Left lung (tissue), 10 donors: ENCODE data around the gene BICDL1. TPM values are rescaled to one million over a fixed set of nuclear protein-coding genes. Genes with fewer than 3 reads are reported as not detected.

Source experiments
- ATAC-seq: fragments of 200-7000 bp; cut with Tn5 transposase; one replicate; pipeline ENCODE4 v1.9.1; 2020; ENCODE audit warnings: moderate library complexity
- DNase-seq, 4 donors: peaks; one replicate each; pipeline ENCODE4 v3.0.0-alpha.2; 2013 to 2020
- H3K27ac ChIP-seq, 2 donors: fragments of 200-600 bp; sonication (generic) in 1 of 2; one replicate each; pipeline versions ENCODE4 v1.5.0 to v1.8.0; 2020 to 2021
- H3K27me3 ChIP-seq, 2 donors: fragments of 200-600 bp; sonication (generic) in 1 of 2; one replicate each; pipeline versions ENCODE4 v1.5.0 to v1.8.0; 2020 to 2021
- H3K36me3 ChIP-seq, 2 donors: fragments of 200-600 bp; sonication (generic) in 1 of 2; one replicate each; pipeline versions ENCODE4 v1.5.0 to v1.8.0; 2020 to 2021
- H3K4me1 ChIP-seq, 2 donors: fragments of 200-600 bp; one replicate each; pipeline ENCODE4 v1.8.0; 2021
- H3K4me3 ChIP-seq, 2 donors: fragments of 200-600 bp; sonication (generic) in 1 of 2; one replicate each; pipeline versions ENCODE4 v1.5.0 to v1.8.0; 2020 to 2021; ENCODE audit warnings: mild to moderate bottlenecking in 1 of 2
- H3K9me3 ChIP-seq, 2 donors: fragments of 200-600 bp; sonication (generic) in 1 of 2; one replicate each; pipeline versions ENCODE4 v1.5.0 to v1.8.0; 2020 to 2021
- CTCF ChIP-seq, 2 donors: fragments of 200-600 bp; sonication (generic) in 1 of 2; IDR thresholded peaks; one replicate each; pipeline versions ENCODE4 v1.5.0 to v1.8.0; 2021; ENCODE audit warnings: antibody characterized with exemption in 2 of 2
- intact Hi-C, 2 donors: fragments of 100-400 bp; cut with DNase I; formaldehyde crosslinking; loops; one replicate each; pipeline versions ENCODE4 v1.11.2 to v1.14.2; 2022
- polyA plus RNA-seq, 6 donors: library from polyadenylated mRNA; unstranded; fragments of 120-200 nt; gene quantifications; one replicate each; pipeline ENCODE4 v1.2.1, GENCODE V29; 2013; ENCODE audit not compliant: insufficient read length in 6 of 6
- total RNA-seq, 2 donors: library from RNA; stranded (reverse); fragmentation: NEBNext Ultra II Directional; extraction: Animal tissue kit (Norgen Biotek cat#: 25700); gene quantifications; one replicate each; pipeline ENCODE4 v1.2.1, GENCODE V29; 2021
- donor health status: DM: no; HTN: yes; CAD: no.
- donor health status: DM: no; HTN: no; CAD: no.

The BICDL1 gene
- total and polyA plus RNA-seq, 8 donors = 1.8 to 12.0 (median 3.3) TPM

DNA sequence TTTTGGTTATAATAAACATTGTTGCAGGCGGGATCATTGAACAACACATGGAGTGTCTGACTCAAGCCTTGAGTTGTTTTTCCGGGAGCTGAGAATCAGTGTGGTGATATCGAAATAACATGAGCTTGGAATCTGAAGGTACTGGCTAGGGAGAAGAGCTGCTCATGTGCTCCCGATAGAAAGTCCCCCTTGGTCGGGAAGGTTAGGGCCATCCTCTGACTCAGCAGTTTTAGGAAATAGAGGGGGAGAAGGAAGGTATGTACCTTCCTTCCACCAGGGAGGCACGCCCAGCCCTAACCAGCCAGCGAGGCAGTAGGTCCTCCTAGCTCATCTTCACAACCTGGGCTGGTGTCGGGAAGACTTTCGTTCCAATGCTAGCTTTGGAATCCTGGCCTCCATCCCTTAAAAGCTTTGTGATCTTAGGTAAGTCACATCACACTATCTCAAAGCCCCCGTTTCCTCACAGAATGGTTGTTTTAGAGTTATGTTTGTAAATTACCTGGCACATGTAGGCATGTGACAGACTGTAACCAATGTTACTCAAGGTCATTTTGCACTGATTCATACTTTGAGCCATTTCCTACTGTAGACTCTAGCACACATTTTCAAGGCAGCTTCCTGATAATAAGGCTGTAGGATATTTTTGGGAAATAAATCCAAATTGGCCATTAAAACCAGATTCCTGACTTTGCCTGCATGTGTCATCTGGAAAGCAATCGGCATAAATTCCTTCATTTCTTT is 129.5 kb downstream of the BICDL1 start:
- Histone ChIP-seq H3K4me1 (peaks cover 23 to 63% of the 10 kb centered on the region in 2 donors), H3K9me3 (no peaks in the 10 kb centered on the region), H3K36me3 (peaks cover 0 to 13% of the 10 kb centered on the region in 2 donors), H3K27me3 (no peaks in the 10 kb centered on the region), H3K4me3 (peak overlapping the region; percentile 68 to 96), H3K27ac (peak overlapping the region in 1 of 2 donors; percentile 96)
- DNase-seq (no peak), ATAC-seq (no peak)
- no peak for TF ChIP-seq CTCF (IDR thresholded peaks at IDR 0.05)
- intact Hi-C loops = no loop called here

DNA sequence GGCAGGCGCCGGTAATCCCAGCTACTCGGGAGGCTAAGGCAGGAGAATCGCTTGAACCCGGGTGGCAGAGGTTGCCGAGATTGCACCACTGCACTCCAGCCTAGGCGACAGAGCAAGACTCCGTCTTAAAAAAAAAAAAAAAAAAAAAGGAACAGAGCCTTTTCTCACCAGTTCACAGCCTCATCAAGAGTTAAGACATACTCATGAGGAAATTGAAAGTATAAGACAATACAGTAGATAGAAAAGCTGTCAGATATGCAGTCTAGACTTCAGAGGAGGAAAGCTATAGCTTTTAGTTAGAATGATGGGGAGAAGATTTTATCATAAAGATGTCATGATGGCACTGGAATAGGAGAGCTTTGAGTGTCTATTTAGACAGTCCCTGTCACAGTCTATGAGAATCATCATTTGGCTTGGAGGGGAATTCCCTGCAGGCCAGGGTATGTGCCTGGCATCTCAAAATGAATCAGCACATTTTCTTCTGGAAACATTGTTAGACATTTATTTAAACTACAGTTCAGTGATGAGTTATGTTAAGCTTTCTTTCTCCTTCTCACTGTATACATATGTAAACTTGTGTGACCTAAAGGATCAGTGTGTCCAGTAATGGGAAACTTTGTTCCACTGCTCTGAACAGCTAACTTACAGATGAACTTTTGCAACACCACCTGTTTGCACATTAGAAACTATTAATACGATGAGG is 130.4 kb downstream of the BICDL1 start:
- no peak for TF ChIP-seq CTCF (IDR thresholded peaks at IDR 0.05)
- intact Hi-C loops = no loop called here
- ATAC-seq (no peak), DNase-seq (no peak)
- H3K36me3 ChIP-seq = peaks cover 0 to 4% of the 10 kb centered on the region in 2 donors
- no peaks in the 10 kb centered on the region for H3K9me3 ChIP-seq
- H3K4me3 ChIP-seq = no peak overlapping the region
- peak overlapping the region in 1 of 2 donors; percentile 96 for H3K27ac ChIP-seq
- H3K27me3 ChIP-seq = no peaks in the 10 kb centered on the region
- H3K4me1 ChIP-seq = peaks cover 23 to 57% of the 10 kb centered on the region in 2 donors

GRCh38 chr12:120121343-120121742 is 132.3 kb downstream of the BICDL1 start:
- peaks cover 0 to 5% of the 10 kb centered on the region in 2 donors for H3K36me3 ChIP-seq
- DNase-seq (no peak), ATAC-seq (no peak)
- intact Hi-C loops = no loop called here
- H3K4me1 ChIP-seq = peaks cover 11 to 50% of the 10 kb centered on the region in 2 donors
- H3K9me3 ChIP-seq = no peaks in the 10 kb centered on the region
- no peak overlapping the region for H3K27ac ChIP-seq
- no peak overlapping the region for H3K4me3 ChIP-seq
- no peak for TF ChIP-seq CTCF (IDR thresholded peaks at IDR 0.05)
- no peaks in the 10 kb centered on the region for H3K27me3 ChIP-seq

DNA sequence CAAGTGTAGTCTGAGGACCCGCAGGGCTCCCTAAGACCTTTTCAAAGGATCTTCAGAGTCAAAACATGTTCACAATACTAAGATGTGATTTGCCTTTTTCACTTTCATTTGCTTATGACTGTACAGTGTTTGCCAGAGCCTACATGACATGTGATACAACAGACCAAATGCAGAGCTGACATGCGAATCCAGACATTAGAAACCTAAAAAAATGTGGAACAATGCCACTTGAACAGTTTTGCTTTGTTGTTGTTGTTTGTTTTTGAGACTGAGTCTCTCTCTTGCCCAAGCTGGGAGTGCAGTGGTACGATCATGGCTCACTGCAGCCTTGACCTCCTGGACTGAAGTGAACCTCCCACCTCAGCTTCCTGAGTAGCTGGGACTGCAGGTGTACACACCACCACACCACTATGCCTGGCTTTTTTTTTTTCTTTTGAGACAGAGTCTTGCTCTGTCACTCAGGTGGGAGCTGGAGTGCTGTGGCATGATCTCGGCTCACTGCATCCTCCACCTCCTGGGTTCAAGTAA is 132.8 kb downstream of the BICDL1 start:
- no peaks in the 10 kb centered on the region for H3K27me3 ChIP-seq
- no peak overlapping the region for H3K27ac ChIP-seq
- no peaks in the 10 kb centered on the region for H3K9me3 ChIP-seq
- no peak for ATAC-seq
- peaks cover 11 to 54% of the 10 kb centered on the region in 2 donors for H3K4me1 ChIP-seq
- no peak for DNase-seq
- intact Hi-C loops = no loop called here
- H3K4me3 ChIP-seq = no peak overlapping the region
- peaks cover 0 to 10% of the 10 kb centered on the region in 2 donors for H3K36me3 ChIP-seq
- no peak for TF ChIP-seq CTCF (IDR thresholded peaks at IDR 0.05)

DNA sequence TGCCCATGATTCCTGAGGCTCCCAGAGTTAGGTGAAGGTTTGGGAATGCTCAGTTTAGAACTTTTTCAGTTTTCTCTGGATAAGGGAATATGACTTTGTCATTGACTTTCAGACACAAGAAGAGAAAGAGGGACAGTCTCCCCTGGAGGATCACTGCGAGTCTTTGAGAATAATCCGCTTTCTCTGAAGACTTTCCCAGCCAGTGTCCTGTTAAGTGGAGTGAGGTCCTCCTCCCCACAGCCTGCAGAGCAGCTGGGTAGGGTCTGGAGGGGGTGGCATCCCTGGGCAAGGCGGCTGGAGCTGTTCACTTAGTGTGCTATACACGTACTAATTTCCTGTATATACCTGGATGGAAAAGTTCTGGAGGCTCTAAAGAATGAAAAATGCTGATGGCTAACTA is 136.0 kb downstream of the BICDL1 start:
- no peak overlapping the region for H3K4me3 ChIP-seq
- no peak for DNase-seq
- no peak for ATAC-seq
- no peaks in the 10 kb centered on the region for H3K9me3 ChIP-seq
- TF ChIP-seq CTCF (IDR thresholded peaks at IDR 0.05) = no peak
- peaks cover 5 to 36% of the 10 kb centered on the region in 2 donors for H3K4me1 ChIP-seq
- intact Hi-C loops = no loop called here
- H3K27me3 ChIP-seq = no peaks in the 10 kb centered on the region
- no peak overlapping the region for H3K27ac ChIP-seq
- H3K36me3 ChIP-seq = peaks cover 0 to 40% of the 10 kb centered on the region in 2 donors
